Kidney (tissue), 14 donors: ENCODE results near the gene MCM3AP. TPM values are rescaled to one million over a fixed set of nuclear protein-coding genes. Genes with fewer than 3 reads are reported as not detected.

ENCODE experiments used
- DNase-seq, 5 donors: peaks; one replicate each; pipeline ENCODE4 v3.0.0-alpha.2; 2013 to 2020
- FAIRE-seq: peaks from 2 replicates; lab custom pipeline; 2012; peaks lifted over from hg19 to GRCh38; lab: Jason Lieb, UNC
- H3K27ac ChIP-seq, 2 donors: one replicate each; pipeline ENCODE4 v1.7.0; 2013; ENCODE audit warnings: low read depth in 2 of 2, low read length in 2 of 2, inconsistent platforms in 1 of 2
- H3K27me3 ChIP-seq: one replicate; pipeline ENCODE4 v1.7.1; 2013; ENCODE audit warnings: low read length, inconsistent platforms; ENCODE audit not compliant: control insufficient read depth, insufficient read depth
- H3K36me3 ChIP-seq, 3 donors: one replicate each; pipeline versions ENCODE4 v1.7.0 to v1.7.1; 2013; ENCODE audit warnings: low read length in 3 of 3, control low read depth in 1 of 3, inconsistent platforms in 1 of 3; ENCODE audit not compliant: insufficient read depth in 3 of 3, control insufficient read depth in 2 of 3
- H3K4me1 ChIP-seq, 3 donors: one replicate each; pipeline versions ENCODE4 v1.7.0 to v1.7.1; 2013; ENCODE audit warnings: low read length in 3 of 3, inconsistent platforms in 1 of 3, low read depth in 1 of 3; ENCODE audit not compliant: control insufficient read depth in 2 of 3, insufficient read depth in 2 of 3
- H3K4me3 ChIP-seq, 3 donors: one replicate each; pipeline versions ENCODE4 v1.7.0 to v1.8.1; 2013; ENCODE audit warnings: low read length in 3 of 3, control low read depth in 1 of 3, inconsistent platforms in 1 of 3
- H3K9ac ChIP-seq, 3 donors: one replicate each; pipeline versions ENCODE4 v1.7.0 to v1.7.1; 2013; ENCODE audit warnings: low read length in 3 of 3, control low read depth in 1 of 3, inconsistent platforms in 1 of 3
- H3K9me3 ChIP-seq, 3 donors: one replicate each; pipeline versions ENCODE4 v1.7.0 to v1.7.1; 2013; ENCODE audit warnings: low read length in 3 of 3, control low read depth in 1 of 3, inconsistent platforms in 1 of 3; ENCODE audit not compliant: control insufficient read depth in 2 of 3, insufficient read depth in 1 of 3
- intact Hi-C: fragments of 100-400 bp; cut with DNase I; formaldehyde crosslinking; loops from one replicate; pipeline ENCODE4 v1.11.1; 2022
- polyA plus RNA-seq: library from polyadenylated mRNA; stranded (reverse); fragments of 350-450 nt; fragmentation: Illumina TruSeq; extraction: RNeasy Lipid Tissue Mini Kit (QIAGEN cat#74804); gene quantifications from one replicate; pipeline ENCODE4 v1.2.3, GENCODE V29; 2014; ENCODE audit warnings: low read depth, low replicate concordance; ENCODE audit not compliant: insufficient read depth
- total RNA-seq: library from RNA; stranded (reverse); fragmentation: NEBNext Ultra II Directional; extraction: Animal tissue kit (Norgen Biotek cat#: 25700); gene quantifications from one replicate; pipeline ENCODE4 v1.2.1, GENCODE V29; 2021
- TF ChIP-seq, protein P1 (sequence below): IDR thresholded peaks from 3 replicates; pipeline ENCODE4 v1.5.1; 2012; ENCODE audit warnings: mild to moderate bottlenecking, moderate library complexity, borderline replicate concordance; ENCODE audit not compliant: insufficient read depth; ENCODE audit errors: extremely low read depth
- donor health status: control.
- donor health status: control.
- donor health status: control.
- donor health status: control.
- donor health status: control.
- donor health status: DM: yes; HTN: yes; CAD: no.
- donor health status: Normal renal cell carcinoma (clear cell type).

MCM3AP gene
- total and polyA plus RNA-seq, 2 donors from 2014 or later: 29.0 to 101 TPM

DNA sequence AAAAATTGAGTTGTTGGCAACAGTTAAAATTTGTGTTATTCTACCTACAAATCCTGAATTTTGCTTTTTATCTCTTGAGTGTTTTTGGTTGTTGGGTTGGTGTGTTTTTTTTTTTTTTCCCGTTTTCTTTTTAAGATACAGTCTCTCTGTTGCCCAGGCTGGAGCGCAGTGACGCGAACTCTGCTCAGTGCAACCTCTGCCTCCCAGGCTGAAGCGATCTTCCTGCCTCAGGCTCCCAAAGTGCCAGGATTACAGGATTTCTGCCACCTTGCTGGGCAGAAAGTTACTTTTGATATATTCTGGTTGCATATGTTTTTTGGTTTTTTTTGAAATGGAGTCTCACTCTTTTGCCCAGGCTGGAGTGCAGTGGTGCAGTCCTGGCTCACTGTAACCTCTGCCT is 42.7 kb upstream of the MCM3AP start:
- intact Hi-C loops: no loop called here
- FAIRE-seq (no peak), DNase-seq (no peak)
- Histone ChIP-seq H3K27ac (no peak overlapping the region), H3K27me3 (no peaks in the 10 kb centered on the region), H3K9me3 (no peaks in the 10 kb centered on the region), H3K36me3 (peaks cover 0 to 3% (median 0%) of the 10 kb centered on the region in 3 donors), H3K4me1 (peaks cover 0 to 8% (median 2%) of the 10 kb centered on the region in 3 donors), H3K9ac (no peak overlapping the region), H3K4me3 (no peak overlapping the region)
- TF ChIP-seq, protein P1, sequence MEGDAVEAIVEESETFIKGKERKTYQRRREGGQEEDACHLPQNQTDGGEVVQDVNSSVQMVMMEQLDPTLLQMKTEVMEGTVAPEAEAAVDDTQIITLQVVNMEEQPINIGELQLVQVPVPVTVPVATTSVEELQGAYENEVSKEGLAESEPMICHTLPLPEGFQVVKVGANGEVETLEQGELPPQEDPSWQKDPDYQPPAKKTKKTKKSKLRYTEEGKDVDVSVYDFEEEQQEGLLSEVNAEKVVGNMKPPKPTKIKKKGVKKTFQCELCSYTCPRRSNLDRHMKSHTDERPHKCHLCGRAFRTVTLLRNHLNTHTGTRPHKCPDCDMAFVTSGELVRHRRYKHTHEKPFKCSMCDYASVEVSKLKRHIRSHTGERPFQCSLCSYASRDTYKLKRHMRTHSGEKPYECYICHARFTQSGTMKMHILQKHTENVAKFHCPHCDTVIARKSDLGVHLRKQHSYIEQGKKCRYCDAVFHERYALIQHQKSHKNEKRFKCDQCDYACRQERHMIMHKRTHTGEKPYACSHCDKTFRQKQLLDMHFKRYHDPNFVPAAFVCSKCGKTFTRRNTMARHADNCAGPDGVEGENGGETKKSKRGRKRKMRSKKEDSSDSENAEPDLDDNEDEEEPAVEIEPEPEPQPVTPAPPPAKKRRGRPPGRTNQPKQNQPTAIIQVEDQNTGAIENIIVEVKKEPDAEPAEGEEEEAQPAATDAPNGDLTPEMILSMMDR: no peak

DNA sequence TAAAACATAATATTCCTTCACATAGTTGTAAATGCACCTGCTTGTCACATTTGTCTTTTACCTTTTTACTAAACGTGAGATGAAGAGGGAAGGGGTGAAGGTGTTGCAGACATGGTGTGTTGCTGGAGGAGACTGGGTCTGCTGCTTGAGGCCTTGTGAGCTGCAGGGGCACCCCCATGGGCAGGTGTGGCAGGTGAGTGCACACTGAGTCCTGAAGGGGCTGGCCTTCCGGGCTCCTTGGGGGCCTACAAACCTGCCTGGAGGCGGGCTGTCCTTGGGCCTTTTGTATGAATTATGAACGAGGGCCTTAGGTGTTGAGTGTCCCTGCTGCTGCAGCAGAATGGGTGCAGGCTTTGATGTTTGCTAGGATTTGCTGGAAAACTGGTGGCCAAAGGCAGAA is 42.3 kb upstream of the MCM3AP start:
- intact Hi-C loops: no loop called here
- no peak overlapping the region for H3K4me3 ChIP-seq
- TF ChIP-seq, protein P1: no peak
- FAIRE-seq (no peak), DNase-seq (no peak)
- H3K9me3 ChIP-seq: no peaks in the 10 kb centered on the region
- H3K9ac ChIP-seq: no peak overlapping the region
- H3K4me1 ChIP-seq: peaks cover 0 to 12% (median 2%) of the 10 kb centered on the region in 3 donors
- H3K27me3 ChIP-seq: no peaks in the 10 kb centered on the region
- no peak overlapping the region for H3K27ac ChIP-seq
- peaks cover 0 to 3% (median 0%) of the 10 kb centered on the region in 3 donors for H3K36me3 ChIP-seq

DNA sequence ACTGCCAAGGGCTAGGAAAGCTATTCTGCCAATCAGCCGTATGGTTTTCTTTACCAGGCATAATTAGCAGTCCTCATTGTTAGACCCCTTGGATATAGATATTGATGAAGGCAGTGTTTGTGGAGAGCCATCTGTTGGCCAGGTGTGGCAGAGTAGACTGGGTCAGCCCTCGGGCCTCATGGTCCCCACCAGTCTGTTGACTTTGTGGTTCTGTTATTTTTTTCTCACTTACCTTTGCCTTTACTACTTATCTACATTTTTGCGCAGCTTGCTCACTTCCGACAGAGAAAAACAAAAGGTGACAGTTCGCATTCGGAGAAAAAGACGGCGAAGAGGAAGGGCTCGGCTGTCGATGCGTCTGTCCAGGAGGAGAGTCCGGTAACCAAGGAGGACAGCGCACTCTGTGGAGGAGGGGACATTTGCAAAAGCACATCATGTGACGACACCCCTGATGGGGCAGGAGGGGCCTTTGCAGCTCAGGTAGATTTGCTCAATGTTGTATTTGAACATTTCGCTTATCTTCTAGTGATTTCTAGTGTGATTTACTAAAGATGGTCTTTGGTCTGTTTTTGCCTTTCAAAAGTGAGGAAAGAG is 40.8 kb upstream of the MCM3AP start:
- H3K9me3 ChIP-seq: no peaks in the 10 kb centered on the region
- TF ChIP-seq, protein P1: no peak
- intact Hi-C loops: no loop called here
- no peak overlapping the region for H3K4me3 ChIP-seq
- no peak overlapping the region for H3K9ac ChIP-seq
- no peaks in the 10 kb centered on the region for H3K27me3 ChIP-seq
- H3K4me1 ChIP-seq: peaks cover 2 to 14% (median 3%) of the 10 kb centered on the region in 3 donors
- peaks cover 0 to 3% (median 0%) of the 10 kb centered on the region in 3 donors for H3K36me3 ChIP-seq
- FAIRE-seq: no peak
- H3K27ac ChIP-seq: no peak overlapping the region
- peak in 1 of 5 donors; percentile 47 for DNase-seq
